Neutrophil (primary cell): ENCODE results near the gene ARMC9.

Experiments used
- H3K27ac ChIP-seq: fragments of 200-600 bp; sonication (generic); 2 replicates; pipeline ENCODE4 v1.5.1; 2016; ENCODE audit warnings: mild to moderate bottlenecking, moderate library complexity
- H3K27me3 ChIP-seq: fragments of 200-600 bp; sonication (generic); 2 replicates; pipeline ENCODE4 v1.6.0; 2016; ENCODE audit warnings: mild to moderate bottlenecking
- H3K36me3 ChIP-seq: fragments of 200-600 bp; sonication (generic); 2 replicates; pipeline ENCODE4 v1.5.1; 2017
- H3K4me1 ChIP-seq, 2 experiments: fragments of 200-600 bp in 1 of 2; sonication (generic) in 1 of 2; 1 replicate in 1 of 2; 2 replicates in 1 of 2; pipeline versions ENCODE4 v1.5.1 to v1.6.1; 2013 to 2016; ENCODE audit warnings: low read depth in 1 of 2, low read length in 1 of 2, mild to moderate bottlenecking in 1 of 2, moderate library complexity in 1 of 2; ENCODE audit not compliant: control insufficient read depth in 1 of 2, insufficient read depth in 1 of 2
- H3K4me3 ChIP-seq, 2 experiments: fragments of 200-600 bp in 1 of 2; sonication (generic) in 1 of 2; 1 replicate in 1 of 2; 2 replicates in 1 of 2; pipeline ENCODE4 v1.5.1; 2013 to 2016; ENCODE audit warnings: low read depth in 1 of 2, low read length in 1 of 2, mild to moderate bottlenecking in 1 of 2, moderate library complexity in 1 of 2
- H3K9me3 ChIP-seq: fragments of 200-600 bp; sonication (generic); 2 replicates; pipeline ENCODE4 v1.5.1; 2016
- TF ChIP-seq, protein P1 (sequence below): fragments of 200-600 bp; sonication (generic); IDR thresholded peaks from 2 replicates; pipeline ENCODE4 v1.5.1; 2016; ENCODE audit warnings: antibody characterized with exemption

Gene ARMC9

DNA sequence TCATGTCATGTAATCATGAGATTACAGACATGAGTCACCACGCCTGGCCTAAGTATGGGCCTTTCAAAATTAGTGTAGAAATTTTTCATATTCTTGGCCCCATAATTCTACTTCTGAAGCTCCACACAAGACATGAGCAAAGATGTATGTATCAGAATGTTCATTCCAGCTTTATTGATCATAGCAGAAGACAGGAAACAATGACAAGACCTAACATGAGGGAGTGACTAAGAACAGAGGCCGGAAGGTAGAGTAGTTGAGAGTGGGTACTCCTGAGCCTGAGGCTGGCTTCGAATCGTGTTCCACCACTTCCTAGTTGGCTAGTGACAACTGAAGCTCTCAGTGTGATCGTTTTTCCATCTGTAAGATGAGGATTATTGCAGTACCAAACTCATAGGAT is 89.3 kb downstream of the ARMC9 start:
- H3K4me1 ChIP-seq = no peaks in the 10 kb centered on the region
- no peak overlapping the region for H3K27ac ChIP-seq
- H3K27me3 ChIP-seq = no peaks in the 10 kb centered on the region
- H3K4me3 ChIP-seq = no peak overlapping the region
- H3K36me3 ChIP-seq = no peaks in the 10 kb centered on the region
- TF ChIP-seq, protein P1, sequence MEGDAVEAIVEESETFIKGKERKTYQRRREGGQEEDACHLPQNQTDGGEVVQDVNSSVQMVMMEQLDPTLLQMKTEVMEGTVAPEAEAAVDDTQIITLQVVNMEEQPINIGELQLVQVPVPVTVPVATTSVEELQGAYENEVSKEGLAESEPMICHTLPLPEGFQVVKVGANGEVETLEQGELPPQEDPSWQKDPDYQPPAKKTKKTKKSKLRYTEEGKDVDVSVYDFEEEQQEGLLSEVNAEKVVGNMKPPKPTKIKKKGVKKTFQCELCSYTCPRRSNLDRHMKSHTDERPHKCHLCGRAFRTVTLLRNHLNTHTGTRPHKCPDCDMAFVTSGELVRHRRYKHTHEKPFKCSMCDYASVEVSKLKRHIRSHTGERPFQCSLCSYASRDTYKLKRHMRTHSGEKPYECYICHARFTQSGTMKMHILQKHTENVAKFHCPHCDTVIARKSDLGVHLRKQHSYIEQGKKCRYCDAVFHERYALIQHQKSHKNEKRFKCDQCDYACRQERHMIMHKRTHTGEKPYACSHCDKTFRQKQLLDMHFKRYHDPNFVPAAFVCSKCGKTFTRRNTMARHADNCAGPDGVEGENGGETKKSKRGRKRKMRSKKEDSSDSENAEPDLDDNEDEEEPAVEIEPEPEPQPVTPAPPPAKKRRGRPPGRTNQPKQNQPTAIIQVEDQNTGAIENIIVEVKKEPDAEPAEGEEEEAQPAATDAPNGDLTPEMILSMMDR = no peak
- no peaks in the 10 kb centered on the region for H3K9me3 ChIP-seq

DNA sequence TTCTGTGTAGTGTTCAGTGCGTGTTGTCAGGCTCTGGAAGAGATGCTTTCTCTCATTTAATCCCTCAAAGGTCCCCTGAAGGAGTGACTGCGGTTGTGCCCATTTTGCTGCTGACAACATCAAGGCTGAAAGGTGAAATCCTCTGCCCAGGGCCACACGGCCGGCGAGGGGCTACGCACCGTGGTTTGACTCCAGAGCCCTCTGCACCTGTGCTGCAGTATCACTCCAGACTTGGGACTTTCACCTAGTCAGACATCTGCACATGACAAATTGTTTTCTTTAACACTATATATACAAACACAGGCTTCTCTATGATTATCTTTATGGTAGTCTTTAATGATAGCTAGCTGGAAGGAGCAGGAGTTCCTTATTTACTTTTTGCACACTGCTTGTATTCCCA is 90.2 kb downstream of the ARMC9 start:
- Histone ChIP-seq H3K36me3 (no peaks in the 10 kb centered on the region), H3K27ac (no peak overlapping the region), H3K4me3 (no peak overlapping the region), H3K9me3 (no peaks in the 10 kb centered on the region), H3K4me1 (no peaks in the 10 kb centered on the region), H3K27me3 (no peaks in the 10 kb centered on the region)
- TF ChIP-seq, protein P1 = no peak

DNA sequence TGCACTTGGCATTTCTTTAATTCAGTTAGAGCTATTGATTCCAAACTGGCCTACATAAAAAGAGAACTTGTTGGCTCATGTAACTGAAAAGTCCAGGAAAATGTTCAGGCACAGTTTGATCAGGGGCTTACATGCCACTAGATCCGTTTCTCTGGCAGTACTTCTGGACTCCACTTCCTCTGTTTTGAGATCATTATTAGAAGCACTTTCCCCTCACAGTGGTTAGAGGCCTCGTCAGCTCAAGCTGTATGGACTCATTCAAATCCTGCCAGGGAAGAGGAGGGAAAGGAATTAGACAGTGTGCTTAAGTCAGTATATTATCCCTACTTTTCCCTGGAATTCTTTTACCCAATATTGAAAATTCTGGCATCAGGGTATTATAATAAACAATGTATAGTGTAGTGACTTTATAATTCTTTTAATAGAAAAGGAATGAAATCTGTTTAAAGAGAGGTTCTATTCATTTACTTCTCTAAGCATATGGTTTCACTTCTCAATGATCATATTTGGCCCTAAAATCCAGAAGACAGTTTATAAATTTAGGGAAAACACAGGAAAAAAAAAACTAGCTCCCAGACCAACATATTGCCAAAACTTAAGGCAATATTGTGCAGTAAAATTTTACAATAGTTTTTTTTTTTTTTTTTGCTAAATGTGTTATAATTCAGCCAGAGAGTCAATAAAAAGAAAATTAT is 92.0 kb downstream of the ARMC9 start:
- Histone ChIP-seq H3K4me1 (peaks cover 11 to 14% of the 10 kb centered on the region in 2 experiments), H3K27ac (no peak overlapping the region), H3K4me3 (no peak overlapping the region), H3K36me3 (no peaks in the 10 kb centered on the region), H3K9me3 (no peaks in the 10 kb centered on the region), H3K27me3 (no peaks in the 10 kb centered on the region)
- TF ChIP-seq, protein P1 = no peak

- no peaks in the 10 kb centered on the region for H3K36me3 ChIP-seq
- no peak overlapping the region for H3K27ac ChIP-seq
- H3K9me3 ChIP-seq = no peaks in the 10 kb centered on the region
- no peaks in the 10 kb centered on the region for H3K27me3 ChIP-seq
- TF ChIP-seq, protein P1 = no peak
- no peak overlapping the region for H3K4me3 ChIP-seq
- H3K4me1 ChIP-seq = peaks cover 11 to 15% of the 10 kb centered on the region in 2 experiments
Measured at GRCh38 chr2:231292472-231293134, 94.2 kb downstream of the ARMC9 start.

- TF ChIP-seq, protein P1 = no peak
- H3K4me3 ChIP-seq = no peak overlapping the region
- H3K27me3 ChIP-seq = no peaks in the 10 kb centered on the region
- H3K27ac ChIP-seq = no peak overlapping the region
- H3K36me3 ChIP-seq = no peaks in the 10 kb centered on the region
- H3K9me3 ChIP-seq = no peaks in the 10 kb centered on the region
- H3K4me1 ChIP-seq = peaks cover 11 to 15% of the 10 kb centered on the region in 2 experiments
Measured at GRCh38 chr2:231293163-231293562, 94.7 kb downstream of the ARMC9 start.
